ENCODE measurements around the gene S100A13. TPM values are rescaled to one million over a fixed set of nuclear protein-coding genes. Genes with fewer than 3 reads are reported as not detected.

Gene S100A13
- total and polyA plus RNA-seq, 7 experiments from 2014 or later: 1.4 to 4.0 (median 3.0) TPM

GRCh38 chr1:153613406-153613805 lies 13.9 kb downstream of the S100A13 start:
- no peaks in the 10 kb centered on the region for H3K4me1 ChIP-seq (ENCODE audit: control insufficient read depth in 2 of 2, insufficient read depth in 2 of 2, low read length in 2 of 2)
- H3K27ac Mint-ChIP-seq: no peak overlapping the region
- H3K4me3 Mint-ChIP-seq: no peak overlapping the region
- H3K4me1 Mint-ChIP-seq: peaks cover 0 to 6% (median 0%) of the 10 kb centered on the region in 7 donors
- H3K4me3 ChIP-seq (ENCODE audit: low read length): no peak overlapping the region
- H3K36me3 Mint-ChIP-seq: no peaks in the 10 kb centered on the region
- peaks cover 0 to 5% (median 0%) of the 10 kb centered on the region in 5 donors for H3K27me3 Mint-ChIP-seq
- H3K36me3 ChIP-seq (ENCODE audit: control insufficient read depth in 2 of 3, insufficient read depth in 3 of 3, low read length in 3 of 3): no peaks in the 10 kb centered on the region
- H3K9me3 Mint-ChIP-seq: no peaks in the 10 kb centered on the region
- H3K27ac ChIP-seq (ENCODE audit: low read depth, low read length): no peak overlapping the region
- ChIA-PET POLR2A (no interaction called here), CTCF (no interaction called here)
- H3K27me3 ChIP-seq (ENCODE audit: control insufficient read depth in 2 of 2, insufficient read depth in 2 of 2, low read length in 2 of 2): no peaks in the 10 kb centered on the region
- intact Hi-C loops (cut with micrococcal nuclease): no loop called here
- H3K9me3 ChIP-seq (ENCODE audit: control insufficient read depth in 2 of 3, low read length in 3 of 3): no peaks in the 10 kb centered on the region
- DNase-seq: no peak
- ATAC-seq: no peak

GRCh38 chr1:153612755-153613331 lies 14.5 kb downstream of the S100A13 start, which contains the start of gene S100A16:
Gene S100A16, minus strand, starts transcription at chr1:153613137. Its CDS starts 4,986 bp downstream, at chr1:153608151.
- Mint-ChIP-seq H3K36me3 (no peaks in the 10 kb centered on the region), H3K9me3 (no peaks in the 10 kb centered on the region), H3K27me3 (peaks cover 0 to 5% (median 0%) of the 10 kb centered on the region in 5 donors), H3K27ac (no peak within 1 kb of the TSS), H3K4me1 (peaks cover 0 to 5% (median 0%) of the 10 kb centered on the region in 7 donors), H3K4me3 (no peak within 1 kb of the TSS)
- H3K4me3 ChIP-seq (ENCODE audit: low read length): no peak within 1 kb of the TSS
- POLR2A ChIA-PET: interaction anchor here (0.6 kb wide), 1 partner anchor 21 kb away, joined by 3 read pairs; the partner anchor contains the start of gene CHTOP
- H3K27me3 ChIP-seq (ENCODE audit: control insufficient read depth in 2 of 2, insufficient read depth in 2 of 2, low read length in 2 of 2): no peaks in the 10 kb centered on the region
- no peak for ATAC-seq
- CTCF ChIA-PET: no interaction called here
- DNase-seq: no peak
- no peaks in the 10 kb centered on the region for H3K4me1 ChIP-seq (ENCODE audit: control insufficient read depth in 2 of 2, insufficient read depth in 2 of 2, low read length in 2 of 2)
- H3K9me3 ChIP-seq (ENCODE audit: control insufficient read depth in 2 of 3, low read length in 3 of 3): no peaks in the 10 kb centered on the region
- intact Hi-C loops (cut with micrococcal nuclease): no loop called here
- H3K36me3 ChIP-seq (ENCODE audit: control insufficient read depth in 2 of 3, insufficient read depth in 3 of 3, low read length in 3 of 3): no peaks in the 10 kb centered on the region
- no peak within 1 kb of the TSS for H3K27ac ChIP-seq (ENCODE audit: low read depth, low read length)

- Mint-ChIP-seq H3K27ac (no peak overlapping the region), H3K27me3 (peaks cover 0 to 5% (median 0%) of the 10 kb centered on the region in 5 donors), H3K4me1 (peaks cover 0 to 5% (median 0%) of the 10 kb centered on the region in 7 donors), H3K9me3 (no peaks in the 10 kb centered on the region), H3K4me3 (no peak overlapping the region), H3K36me3 (no peaks in the 10 kb centered on the region)
- H3K9me3 ChIP-seq (ENCODE audit: control insufficient read depth in 2 of 3, low read length in 3 of 3): no peaks in the 10 kb centered on the region
- no peaks in the 10 kb centered on the region for H3K36me3 ChIP-seq (ENCODE audit: control insufficient read depth in 2 of 3, insufficient read depth in 3 of 3, low read length in 3 of 3)
- no peak for DNase-seq
- CTCF ChIA-PET: no interaction called here
- no peak for ATAC-seq
- H3K27ac ChIP-seq (ENCODE audit: low read depth, low read length): no peak overlapping the region
- H3K27me3 ChIP-seq (ENCODE audit: control insufficient read depth in 2 of 2, insufficient read depth in 2 of 2, low read length in 2 of 2): no peaks in the 10 kb centered on the region
- POLR2A ChIA-PET: interaction anchor here (0.6 kb wide), 1 partner anchor 21 kb away, joined by 3 read pairs; the partner anchor contains the start of gene CHTOP
- intact Hi-C loops (cut with micrococcal nuclease): no loop called here
- H3K4me3 ChIP-seq (ENCODE audit: low read length): no peak overlapping the region
- H3K4me1 ChIP-seq (ENCODE audit: control insufficient read depth in 2 of 2, insufficient read depth in 2 of 2, low read length in 2 of 2): no peaks in the 10 kb centered on the region
Observed at GRCh38 chr1:153612111-153612754, 15.1 kb downstream of the S100A13 start.

- DNase-seq: no peak
- intact Hi-C loops (cut with micrococcal nuclease): no loop called here
- Histone ChIP-seq H3K9me3 (ENCODE audit: control insufficient read depth in 2 of 3, low read length in 3 of 3) (no peaks in the 10 kb centered on the region), H3K4me3 (ENCODE audit: low read length) (no peak overlapping the region), H3K27ac (ENCODE audit: low read depth, low read length) (no peak overlapping the region), H3K36me3 (ENCODE audit: control insufficient read depth in 2 of 3, insufficient read depth in 3 of 3, low read length in 3 of 3) (no peaks in the 10 kb centered on the region), H3K4me1 (ENCODE audit: control insufficient read depth in 2 of 2, insufficient read depth in 2 of 2, low read length in 2 of 2) (no peaks in the 10 kb centered on the region), H3K27me3 (ENCODE audit: control insufficient read depth in 2 of 2, insufficient read depth in 2 of 2, low read length in 2 of 2) (no peaks in the 10 kb centered on the region)
- ChIA-PET CTCF (interaction anchor here (0.7 kb wide), 1 partner anchor 300 kb away, joined by 4 read pairs; no protein-coding TSS in a partner anchor), POLR2A (no interaction called here)
- Mint-ChIP-seq H3K27me3 (peaks cover 0 to 5% (median 0%) of the 10 kb centered on the region in 5 donors), H3K36me3 (no peaks in the 10 kb centered on the region), H3K4me3 (no peak overlapping the region), H3K27ac (peak overlapping the region in 1 of 9 donors; percentile 3), H3K9me3 (no peaks in the 10 kb centered on the region), H3K4me1 (peaks cover 0 to 5% (median 0%) of the 10 kb centered on the region in 7 donors)
- no peak for ATAC-seq
Observed at GRCh38 chr1:153611356-153611755, 15.9 kb downstream of the S100A13 start.

GRCh38 chr1:153610811-153611301 lies 16.4 kb downstream of the S100A13 start:
- H3K36me3 ChIP-seq (ENCODE audit: control insufficient read depth in 2 of 3, insufficient read depth in 3 of 3, low read length in 3 of 3): no peaks in the 10 kb centered on the region
- peaks cover 0 to 5% (median 0%) of the 10 kb centered on the region in 5 donors for H3K27me3 Mint-ChIP-seq
- ChIA-PET POLR2A (no interaction called here), CTCF (interaction anchor here (0.7 kb wide), 1 partner anchor 300 kb away, joined by 4 read pairs; no protein-coding TSS in a partner anchor)
- no peak overlapping the region for H3K4me3 ChIP-seq (ENCODE audit: low read length)
- no peaks in the 10 kb centered on the region for H3K9me3 ChIP-seq (ENCODE audit: control insufficient read depth in 2 of 3, low read length in 3 of 3)
- H3K4me1 Mint-ChIP-seq: peaks cover 0 to 5% (median 0%) of the 10 kb centered on the region in 7 donors
- H3K4me1 ChIP-seq (ENCODE audit: control insufficient read depth in 2 of 2, insufficient read depth in 2 of 2, low read length in 2 of 2): no peaks in the 10 kb centered on the region
- intact Hi-C loops (cut with micrococcal nuclease): no loop called here
- H3K27ac ChIP-seq (ENCODE audit: low read depth, low read length): no peak overlapping the region
- H3K27ac Mint-ChIP-seq: no peak overlapping the region
- no peak for DNase-seq
- no peak for ATAC-seq
- H3K27me3 ChIP-seq (ENCODE audit: control insufficient read depth in 2 of 2, insufficient read depth in 2 of 2, low read length in 2 of 2): no peaks in the 10 kb centered on the region
- no peaks in the 10 kb centered on the region for H3K36me3 Mint-ChIP-seq
- H3K4me3 Mint-ChIP-seq: no peak overlapping the region
- no peaks in the 10 kb centered on the region for H3K9me3 Mint-ChIP-seq

- no peak overlapping the region for H3K27ac ChIP-seq (ENCODE audit: low read depth, low read length)
- no peak overlapping the region for H3K4me3 ChIP-seq (ENCODE audit: low read length)
- H3K9me3 ChIP-seq (ENCODE audit: control insufficient read depth in 2 of 3, low read length in 3 of 3): no peaks in the 10 kb centered on the region
- no peaks in the 10 kb centered on the region for H3K4me1 ChIP-seq (ENCODE audit: control insufficient read depth in 2 of 2, insufficient read depth in 2 of 2, low read length in 2 of 2)
- H3K4me1 Mint-ChIP-seq: peaks cover 0 to 5% (median 0%) of the 10 kb centered on the region in 7 donors
- CTCF ChIA-PET: no interaction called here
- DNase-seq (no peak), ATAC-seq (no peak)
- POLR2A ChIA-PET: no interaction called here
- intact Hi-C loops (cut with micrococcal nuclease): no loop called here
- no peaks in the 10 kb centered on the region for H3K36me3 ChIP-seq (ENCODE audit: control insufficient read depth in 2 of 3, insufficient read depth in 3 of 3, low read length in 3 of 3)
- no peaks in the 10 kb centered on the region for H3K36me3 Mint-ChIP-seq
- no peak overlapping the region for H3K4me3 Mint-ChIP-seq
- H3K27me3 Mint-ChIP-seq: peaks cover 0 to 5% (median 0%) of the 10 kb centered on the region in 5 donors
- no peak overlapping the region for H3K27ac Mint-ChIP-seq
- no peaks in the 10 kb centered on the region for H3K9me3 Mint-ChIP-seq
- no peaks in the 10 kb centered on the region for H3K27me3 ChIP-seq (ENCODE audit: control insufficient read depth in 2 of 2, insufficient read depth in 2 of 2, low read length in 2 of 2)
Observed at GRCh38 chr1:153610334-153610733, 17.0 kb downstream of the S100A13 start.
